Measurements from ENCODE around the gene SSH2.

GRCh38 chr17:29891131-29891530, 38.9 kb downstream of the SSH2 start:
- TF ChIP-seq ZNF350 (tag by site-specific recombination; IDR thresholded peaks at IDR 0.05) (no peak), ZSCAN5A (tag by site-specific recombination; IDR thresholded peaks at IDR 0.05) (no peak), CTCF (tag by site-specific recombination; IDR thresholded peaks at IDR 0.05) (no peak), ZNF416 (tag by site-specific recombination; IDR thresholded peaks at IDR 0.05) (no peak), TCF7L2 (IDR thresholded peaks at IDR 0.05; ENCODE audit: borderline replicate concordance, low read depth, low read length) (no peak), BCL11A (tag by site-specific recombination; IDR thresholded peaks at IDR 0.05; ENCODE audit: low read depth) (no peak), ZNF391 (tag by site-specific recombination; IDR thresholded peaks at IDR 0.05; ENCODE audit: borderline replicate concordance, low read depth) (no peak), REST (tag by site-specific recombination; IDR thresholded peaks at IDR 0.05) (no peak), ZSCAN18 (tag by site-specific recombination; IDR thresholded peaks at IDR 0.05) (no peak), ZNF324 (tag by site-specific recombination; IDR thresholded peaks at IDR 0.05) (no peak), ZBTB20 (tag by site-specific recombination; IDR thresholded peaks at IDR 0.05) (no peak)

All from HEK293 (cell line).